HPDE6-E6E7 (cell line): Measurements from ENCODE around the gene TACC3.

Experiments used
- DNase-seq: peaks from one replicate; pipeline ENCODE4 v3.0.0; 2011; ENCODE audit warnings: missing footprints; ENCODE audit errors: extremely low spot score

Gene TACC3

GRCh38 chr4:1703867-1704266 lies 17.5 kb upstream of the TACC3 start:
- no peak for DNase-seq

GRCh38 chr4:1705732-1706131 lies 15.6 kb upstream of the TACC3 start:
- DNase-seq = no peak

- DNase-seq = no peak
Observed at GRCh38 chr4:1706358-1706757, 15.0 kb upstream of the TACC3 start.

GRCh38 chr4:1708581-1708980 lies 12.7 kb upstream of the TACC3 start:
- DNase-seq = no peak

GRCh38 chr4:1711055-1711570 lies 10.2 kb upstream of the TACC3 start:
- DNase-seq = no peak

GRCh38 chr4:1711571-1712215 lies 9.6 kb upstream of the TACC3 start:
- DNase-seq = no peak

- peak; percentile 97 for DNase-seq
Observed at GRCh38 chr4:1712216-1713002, 8.9 kb upstream of the TACC3 start, which contains the start of gene SLBP. SLBP (minus strand) TSS chr4:1712319; CDS start chr4:1712188, 131 bp downstream.

GRCh38 chr4:1713003-1713851 lies 8.1 kb upstream of the TACC3 start:
- no peak for DNase-seq

- DNase-seq = no peak
Observed at GRCh38 chr4:1714303-1715001, 6.9 kb upstream of the TACC3 start.

- DNase-seq = no peak
Observed at GRCh38 chr4:1715002-1715758, 6.1 kb upstream of the TACC3 start.

- DNase-seq = no peak
Observed at GRCh38 chr4:1716065-1716945, 5.0 kb upstream of the TACC3 start.

GRCh38 chr4:1717129-1718094 lies 3.9 kb upstream of the TACC3 start:
- no peak for DNase-seq

- no peak for DNase-seq
Observed at GRCh38 chr4:1718095-1718850, 3.0 kb upstream of the TACC3 start.

- DNase-seq = no peak
Observed at GRCh38 chr4:1720163-1720983, 948 bp upstream of the TACC3 start.

GRCh38 chr4:1721666-1722550 lies 587 bp downstream of the TACC3 start:
- DNase-seq = no peak

GRCh38 chr4:1722551-1723118 lies 1.3 kb downstream of the TACC3 start:
- DNase-seq = no peak
